Esophagus muscularis mucosa (tissue), 4 donors: ENCODE results near the gene C13orf42. TPM values are rescaled to one million over a fixed set of nuclear protein-coding genes. Genes with fewer than 3 reads are reported as not detected.
A peak's percentile ranks its signal among the peaks of the same experiment; 100 is the strongest.

Experiments used
- DNase-seq: peaks from one replicate; pipeline ENCODE4 v3.0.0-alpha.2; 2017; ENCODE audit errors: extremely low spot score
- H3K27ac ChIP-seq, 4 donors: fragments of 200-600 bp; sonication (generic); replicated peaks in 1 of 4; 1 replicate in 3 of 4; 2 replicates in 1 of 4; pipeline ENCODE4 v1.5.1; 2016 to 2019; ENCODE audit warnings: mild to moderate bottlenecking in 1 of 4
- H3K27me3 ChIP-seq, 4 donors: fragments of 200-600 bp; sonication (generic); one replicate each; pipeline versions ENCODE4 v1.5.1 to v1.6.0; 2016 to 2019
- H3K36me3 ChIP-seq, 4 donors: fragments of 200-600 bp; sonication (generic); one replicate each; pipeline ENCODE4 v1.5.1; 2016 to 2019
- H3K4me1 ChIP-seq, 4 donors: fragments of 200-600 bp; sonication (generic); one replicate each; pipeline ENCODE4 v1.5.1; 2016 to 2019
- H3K4me3 ChIP-seq, 4 donors: fragments of 200-600 bp; sonication (generic); 1 replicate in 2 of 4; 2 replicates in 2 of 4; pipeline ENCODE4 v1.5.1; 2016 to 2019; ENCODE audit warnings: mild to moderate bottlenecking in 4 of 4, moderate library complexity in 1 of 4
- H3K9me3 ChIP-seq, 4 donors: fragments of 200-600 bp; sonication (generic); 1 replicate in 3 of 4; 2 replicates in 1 of 4; pipeline ENCODE4 v1.5.1; 2016 to 2019
- EP300 ChIP-seq: sonication (generic); formaldehyde crosslinking; IDR thresholded peaks from one replicate; pipeline ENCODE4 v1.6.1; 2017; ENCODE audit warnings: antibody characterized with exemption
- POLR2A ChIP-seq: fragments of 450-650 bp; IDR thresholded peaks from one replicate; pipeline ENCODE4 v1.6.1; 2017; ENCODE audit warnings: antibody characterized with exemption, moderate library complexity, mild to moderate bottlenecking, low read depth
- POLR2AphosphoS5 ChIP-seq, 2 donors: sonication (generic); formaldehyde crosslinking; IDR thresholded peaks; one replicate each; pipeline ENCODE4 v1.6.1; 2017; ENCODE audit warnings: antibody characterized with exemption in 2 of 2
- WGBS: methylation state at CpG from one replicate; pipeline ENCODE4 v1.1.5; 2018; 5-methylcytosine and 5-hydroxymethylcytosine counted together
- intact Hi-C: fragments of 100-400 bp; cut with DNase I; formaldehyde crosslinking; loops from one replicate; pipeline ENCODE4 v1.15.1; 2023
- total RNA-seq, 4 donors: library from RNA; depleted of rRNA; stranded (reverse); fragments of >200 nt; gene quantifications; one replicate each; pipeline versions ENCODE4 v1.1.0 to v1.2.1, GENCODE V29; 2016
- TF ChIP-seq, protein P1 (sequence below), 3 experiments: fragments of 200-600 bp in 2 of 3; fragments of 450-650 bp in 1 of 3; sonication (generic) in 2 of 3; IDR thresholded peaks; one replicate each; pipeline ENCODE4 v1.5.1; 2017 to 2019; ENCODE audit warnings: antibody characterized with exemption in 3 of 3, mild to moderate bottlenecking in 2 of 3, moderate library complexity in 1 of 3

C13orf42 gene
- total RNA-seq, 4 donors from 2014 or later = not detected

DNA sequence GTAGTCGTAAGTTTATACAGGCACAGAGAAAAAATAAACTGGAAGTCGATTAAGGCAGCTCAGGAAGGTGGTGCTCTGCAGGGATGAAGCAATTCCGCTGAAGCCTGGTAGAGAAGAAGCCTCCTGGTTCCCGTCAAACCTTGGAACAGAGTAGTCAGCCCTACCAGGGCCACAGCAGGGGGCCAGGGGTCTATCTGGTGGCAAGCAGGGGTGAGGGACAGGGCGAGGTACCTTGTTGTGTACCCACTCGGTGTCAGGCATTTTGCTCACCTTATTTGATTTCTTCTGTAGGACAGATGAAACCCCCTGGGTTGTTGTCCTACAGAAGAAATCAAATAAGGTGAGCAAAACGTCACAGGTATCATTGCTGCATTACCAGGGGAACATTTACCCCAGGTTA is 70.6 kb downstream of the C13orf42 start:
- intact Hi-C loops = no loop called here
- Histone ChIP-seq H3K36me3 (no peaks in the 10 kb centered on the region), H3K4me3 (no peak overlapping the region), H3K27me3 (no peaks in the 10 kb centered on the region), H3K27ac (no peak overlapping the region), H3K9me3 (no peaks in the 10 kb centered on the region), H3K4me1 (no peaks in the 10 kb centered on the region)
- no peak for TF ChIP-seq EP300
- no peak for TF ChIP-seq POLR2AphosphoS5 (IDR thresholded peaks at IDR 0.05)
- TF ChIP-seq POLR2A = no peak
- TF ChIP-seq, protein P1, sequence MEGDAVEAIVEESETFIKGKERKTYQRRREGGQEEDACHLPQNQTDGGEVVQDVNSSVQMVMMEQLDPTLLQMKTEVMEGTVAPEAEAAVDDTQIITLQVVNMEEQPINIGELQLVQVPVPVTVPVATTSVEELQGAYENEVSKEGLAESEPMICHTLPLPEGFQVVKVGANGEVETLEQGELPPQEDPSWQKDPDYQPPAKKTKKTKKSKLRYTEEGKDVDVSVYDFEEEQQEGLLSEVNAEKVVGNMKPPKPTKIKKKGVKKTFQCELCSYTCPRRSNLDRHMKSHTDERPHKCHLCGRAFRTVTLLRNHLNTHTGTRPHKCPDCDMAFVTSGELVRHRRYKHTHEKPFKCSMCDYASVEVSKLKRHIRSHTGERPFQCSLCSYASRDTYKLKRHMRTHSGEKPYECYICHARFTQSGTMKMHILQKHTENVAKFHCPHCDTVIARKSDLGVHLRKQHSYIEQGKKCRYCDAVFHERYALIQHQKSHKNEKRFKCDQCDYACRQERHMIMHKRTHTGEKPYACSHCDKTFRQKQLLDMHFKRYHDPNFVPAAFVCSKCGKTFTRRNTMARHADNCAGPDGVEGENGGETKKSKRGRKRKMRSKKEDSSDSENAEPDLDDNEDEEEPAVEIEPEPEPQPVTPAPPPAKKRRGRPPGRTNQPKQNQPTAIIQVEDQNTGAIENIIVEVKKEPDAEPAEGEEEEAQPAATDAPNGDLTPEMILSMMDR (IDR thresholded peaks at IDR 0.05) = no peak
- DNase-seq = peak; percentile 53
- 56% methylated on average over 7 of the region's 7 CpGs for WGBS

DNA sequence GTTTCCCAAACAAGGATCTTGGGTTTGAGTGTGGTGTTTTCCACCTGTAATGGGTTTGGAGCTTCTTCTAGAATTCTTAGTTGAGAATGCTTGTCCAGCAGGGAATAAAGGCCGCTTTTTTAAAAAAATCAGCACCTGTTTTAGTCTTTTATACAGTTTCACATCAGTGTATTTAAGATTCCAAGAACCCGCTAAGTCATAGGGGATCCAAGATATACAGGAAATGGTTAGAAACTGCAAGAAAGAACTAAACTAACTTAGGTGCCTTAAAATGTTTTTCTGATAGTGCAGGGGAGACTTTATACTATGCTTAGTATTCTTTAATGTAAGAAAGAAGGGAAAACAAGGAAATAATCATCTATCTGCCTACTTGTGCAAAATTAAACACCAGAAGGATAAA is 74.7 kb downstream of the C13orf42 start:
- 69% methylated on average over 2 of the region's 2 CpGs for WGBS
- Histone ChIP-seq H3K4me3 (no peak overlapping the region), H3K9me3 (no peaks in the 10 kb centered on the region), H3K4me1 (no peaks in the 10 kb centered on the region), H3K27me3 (no peaks in the 10 kb centered on the region), H3K36me3 (no peaks in the 10 kb centered on the region), H3K27ac (no peak overlapping the region)
- TF ChIP-seq EP300 (no peak), POLR2AphosphoS5 (IDR thresholded peaks at IDR 0.05) (no peak)
- peak; percentile 17 for DNase-seq
- intact Hi-C loops = no loop called here

DNA sequence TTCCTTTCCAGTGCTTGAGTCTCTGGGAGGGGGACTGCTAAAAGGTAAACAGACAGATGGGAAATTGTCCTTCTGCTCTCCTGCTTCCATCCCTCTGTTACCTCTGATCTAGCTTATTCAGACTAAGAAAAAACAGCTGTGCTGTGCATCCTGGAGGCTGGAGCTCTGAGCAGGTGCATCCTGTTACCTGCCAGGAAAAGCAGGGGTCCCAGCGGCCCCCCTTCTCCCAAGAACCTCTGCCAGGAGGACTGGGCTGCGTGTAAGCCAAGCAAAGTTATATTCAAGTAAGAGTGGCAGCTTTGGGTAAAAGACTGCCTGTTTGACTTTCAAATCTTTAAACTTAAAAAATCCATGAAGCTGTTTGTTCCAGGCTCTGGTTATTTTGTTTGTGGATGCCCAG is 75.1 kb downstream of the C13orf42 start:
- no peaks in the 10 kb centered on the region for H3K27me3 ChIP-seq
- H3K36me3 ChIP-seq = no peaks in the 10 kb centered on the region
- no peaks in the 10 kb centered on the region for H3K9me3 ChIP-seq
- DNase-seq = no peak
- H3K27ac ChIP-seq = no peak overlapping the region
- intact Hi-C loops = no loop called here
- 71% methylated on average over 2 of the region's 2 CpGs for WGBS
- TF ChIP-seq POLR2AphosphoS5 (IDR thresholded peaks at IDR 0.05) = no peak
- TF ChIP-seq, protein P1 (IDR thresholded peaks at IDR 0.05) = no peak
- TF ChIP-seq POLR2A = no peak
- no peak for TF ChIP-seq EP300
- H3K4me3 ChIP-seq = no peak overlapping the region
- no peaks in the 10 kb centered on the region for H3K4me1 ChIP-seq

DNA sequence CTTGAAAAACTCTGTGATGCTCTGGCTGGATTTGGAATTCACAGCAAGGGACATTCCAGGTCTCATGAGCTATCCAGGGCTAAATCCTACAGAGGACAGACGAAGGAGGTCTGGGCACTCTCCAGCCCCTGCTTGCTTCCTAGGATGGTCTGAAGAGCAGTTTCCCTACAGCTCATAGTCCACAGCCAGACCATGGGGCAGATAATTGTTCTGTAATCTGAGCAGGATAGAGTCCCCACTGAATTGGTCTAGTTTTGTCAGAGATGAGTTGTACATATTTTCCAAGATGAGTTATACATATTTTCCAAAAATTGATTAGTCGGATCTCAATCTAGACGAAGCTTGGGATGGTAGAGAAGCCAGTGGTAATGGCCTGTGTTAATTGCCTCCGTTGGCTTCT is 75.6 kb downstream of the C13orf42 start:
- no peak overlapping the region for H3K27ac ChIP-seq
- H3K9me3 ChIP-seq = no peaks in the 10 kb centered on the region
- WGBS = 78% methylated on average over 4 of the region's 4 CpGs
- TF ChIP-seq, protein P1 (IDR thresholded peaks at IDR 0.05) = no peak
- no peak for TF ChIP-seq EP300
- TF ChIP-seq POLR2AphosphoS5 (IDR thresholded peaks at IDR 0.05) = no peak
- no peak for TF ChIP-seq POLR2A
- DNase-seq = no peak
- no peaks in the 10 kb centered on the region for H3K4me1 ChIP-seq
- no peaks in the 10 kb centered on the region for H3K27me3 ChIP-seq
- H3K36me3 ChIP-seq = no peaks in the 10 kb centered on the region
- H3K4me3 ChIP-seq = no peak overlapping the region
- intact Hi-C loops = no loop called here

DNA sequence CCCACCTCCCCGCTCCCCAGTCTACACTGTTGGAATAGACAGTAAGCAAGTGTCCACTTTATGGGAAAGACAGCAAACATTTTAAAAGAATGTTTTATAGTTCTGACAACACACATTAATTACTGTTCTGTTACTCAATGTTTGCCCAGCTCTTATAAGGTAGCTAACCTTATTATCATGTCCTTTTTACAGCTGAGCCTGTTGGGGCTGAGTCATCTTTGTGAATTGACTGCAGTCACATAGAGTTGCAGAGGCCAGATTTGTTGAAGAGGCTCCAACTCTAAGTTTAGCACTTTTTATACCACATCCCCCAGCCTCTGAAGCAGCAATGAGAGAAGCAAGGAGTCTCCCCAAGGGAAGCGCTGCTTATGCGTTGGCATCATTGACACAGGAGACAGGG is 76.2 kb downstream of the C13orf42 start:
- no peaks in the 10 kb centered on the region for H3K4me1 ChIP-seq
- no peak overlapping the region for H3K4me3 ChIP-seq
- DNase-seq = peak; percentile 50
- H3K27ac ChIP-seq = no peak overlapping the region
- intact Hi-C loops = no loop called here
- WGBS = 100% methylated on average over 3 of the region's 3 CpGs
- no peaks in the 10 kb centered on the region for H3K27me3 ChIP-seq
- TF ChIP-seq EP300 = no peak
- TF ChIP-seq, protein P1 (IDR thresholded peaks at IDR 0.05) = no peak
- TF ChIP-seq POLR2A = no peak
- TF ChIP-seq POLR2AphosphoS5 (IDR thresholded peaks at IDR 0.05) = no peak
- no peaks in the 10 kb centered on the region for H3K36me3 ChIP-seq
- H3K9me3 ChIP-seq = no peaks in the 10 kb centered on the region
